Adrenal gland (tissue), 12 donors: ENCODE measurements around the gene DHX38. TPM values are rescaled to one million over a fixed set of nuclear protein-coding genes. Genes with fewer than 3 reads are reported as not detected.
A peak's percentile ranks its signal among the peaks of the same experiment; 100 is the strongest.

Source experiments
- DNase-seq, 7 donors: peaks; one replicate each; pipeline ENCODE4 v3.0.0-alpha.2; 2019 to 2020
- H3K27ac ChIP-seq, 5 donors: fragments of 200-600 bp; sonication (generic) in 4 of 5; 1 replicate in 3 of 5; 2 replicates in 2 of 5; pipeline versions ENCODE4 v1.5.1 to v1.8.0; 2016 to 2020; ENCODE audit warnings: mild to moderate bottlenecking in 1 of 5
- H3K27me3 ChIP-seq: fragments of 200-600 bp; 2 replicates; pipeline ENCODE4 v1.8.0; 2021
- H3K36me3 ChIP-seq, 2 donors: fragments of 200-600 bp; replicated peaks in 1 of 2; 1 replicate in 1 of 2; 2 replicates in 1 of 2; pipeline versions ENCODE4 v1.5.1 to v1.8.0; 2018 to 2022
- H3K4me1 ChIP-seq, 2 donors: fragments of 200-600 bp; replicated peaks in 1 of 2; 1 replicate in 1 of 2; 2 replicates in 1 of 2; pipeline versions ENCODE4 v1.5.1 to v1.8.0; 2018 to 2021
- H3K4me3 ChIP-seq, 4 donors: fragments of 200-600 bp; sonication (generic) in 3 of 4; one replicate each; pipeline ENCODE4 v1.5.1; 2016 to 2018
- H3K9me3 ChIP-seq, 3 donors: fragments of 200-600 bp; sonication (generic) in 1 of 3; replicated peaks in 1 of 3; 1 replicate in 2 of 3; 2 replicates in 1 of 3; pipeline versions ENCODE4 v1.5.1 to v1.8.0; 2016 to 2021
- CTCF ChIP-seq, 6 experiments: fragments of 450-650 bp in 4 of 6; fragments of 200-600 bp in 2 of 6; sonication (generic) in 1 of 6; IDR thresholded peaks; 1 replicate in 5 of 6; 2 replicates in 1 of 6; pipeline versions ENCODE4 v1.5.1 to v1.8.0; 2016 to 2021; ENCODE audit warnings: antibody characterized with exemption in 6 of 6, mild to moderate bottlenecking in 2 of 6, moderate library complexity in 1 of 6
- POLR2A ChIP-seq, 2 donors: fragments of 450-650 bp; IDR thresholded peaks; one replicate each; pipeline ENCODE4 v1.6.1; 2017; ENCODE audit warnings: antibody characterized with exemption in 2 of 2, mild to moderate bottlenecking in 2 of 2, moderate library complexity in 1 of 2
- WGBS, 4 donors: extraction: QIAGEN DNeasy Blood & Tissue Kit in 2 of 4; methylation state at CpG; one replicate each; pipeline versions ENCODE4 v1.1.5 to v1.1.7; 2013 to 2017; 5-methylcytosine and 5-hydroxymethylcytosine counted together
- intact Hi-C, 2 donors: fragments of 100-400 bp; cut with DNase I; formaldehyde crosslinking; loops; one replicate each; pipeline versions ENCODE4 v1.14.1 to v1.15.0; 2022 to 2023
- polyA plus RNA-seq, 3 donors: library from polyadenylated mRNA; stranded (reverse); fragments of 200-250 nt in 2 of 3; fragments of 350-450 nt in 1 of 3; fragmentation: Illumina TruSeq in 1 of 3; extraction: RNeasy Lipid Tissue Mini Kit (QIAGEN cat#74804) in 1 of 3; gene quantifications; one replicate each; pipeline ENCODE4 v1.2.3, GENCODE V29; 2013 to 2014
- total RNA-seq, 9 donors: library from RNA; depleted of rRNA in 4 of 9; stranded (reverse); fragments of >200 nt in 4 of 9; fragments of 120-200 nt in 1 of 9; fragmentation: NEBNext Ultra II Directional in 1 of 9; extraction: Animal tissue kit (Norgen Biotek cat#: 25700) in 1 of 9; gene quantifications; one replicate each; pipeline versions ENCODE4 v1.1.0 to v1.2.4, GENCODE V29; 2013 to 2023
- donor health status: healthy with polysubstance abuse.
- donor health status: Bipolar disorder and iron deficiency.
- donor health status: DM: yes; HTN: yes; CAD: no.
- donor health status: DM: no; HTN: no; CAD: no.
- donor health status: DM: no; HTN: no; CAD: no.
- donor health status: DM: yes; HTN: yes; CAD: no.

Gene DHX38
- total and polyA plus RNA-seq, 12 donors, result 31.9 to 93.1 (median 45.0) TPM

- peaks cover 0 to 6% of the 10 kb centered on the region in 2 donors for H3K4me1 ChIP-seq
- H3K27ac ChIP-seq, result peak overlapping the region in 2 of 5 donors; percentile 59 to 74
- H3K4me3 ChIP-seq, result no peak overlapping the region
- 31 to 58% (median 39%) methylated on average over 2 of the region's 2 CpGs for whole genome bisulfite sequencing, 4 donors
- intact Hi-C loops, result loop anchor here (10.0 kb wide), 1 partner anchor 338 kb away; no protein-coding TSS in a partner anchor
- no peaks in the 10 kb centered on the region for H3K27me3 ChIP-seq
- no peaks in the 10 kb centered on the region for H3K9me3 ChIP-seq
- H3K36me3 ChIP-seq, result no peaks in the 10 kb centered on the region
- TF ChIP-seq CTCF (IDR thresholded peaks at IDR 0.05), result no peak
- TF ChIP-seq POLR2A (IDR thresholded peaks at IDR 0.05), result no peak
- DNase-seq, result peak in 1 of 7 donors; percentile 17
Observed at GRCh38 chr16:72126429-72126765, 32.8 kb downstream of the DHX38 start.

GRCh38 chr16:72128701-72129100 lies 35.1 kb downstream of the DHX38 start:
- intact Hi-C loops, result loop anchor here (10.0 kb wide), 1 partner anchor 336 kb away; no protein-coding TSS in a partner anchor
- WGBS, 4 donors, result 78 to 92% (median 81%) methylated on average over 9 of the region's 9 CpGs
- TF ChIP-seq POLR2A (IDR thresholded peaks at IDR 0.05) (no peak), CTCF (IDR thresholded peaks at IDR 0.05) (no peak)

GRCh38 chr16:72129976-72130656 lies 36.5 kb downstream of the DHX38 start:
- Histone ChIP-seq H3K27me3 (no peaks in the 10 kb centered on the region), H3K4me1 (peaks cover 0 to 6% of the 10 kb centered on the region in 2 donors), H3K4me3 (no peak overlapping the region), H3K27ac (no peak overlapping the region), H3K9me3 (no peaks in the 10 kb centered on the region), H3K36me3 (no peaks in the 10 kb centered on the region)
- TF ChIP-seq POLR2A (IDR thresholded peaks at IDR 0.05) (no peak), CTCF (IDR thresholded peaks at IDR 0.05) (no peak)
- intact Hi-C loops, result loop anchor here (10.0 kb wide), 1 partner anchor 335 kb away; no protein-coding TSS in a partner anchor
- 76 to 90% (median 78%) methylated on average over 7 of the region's 7 CpGs for WGBS, 4 donors
- no peak for DNase-seq

More at GRCh38 chr16:72128701-72129100, 35.1 kb downstream of the DHX38 start:
- no peaks in the 10 kb centered on the region for H3K9me3 ChIP-seq
- no peaks in the 10 kb centered on the region for H3K27me3 ChIP-seq
- H3K4me3 ChIP-seq, result no peak overlapping the region
- no peaks in the 10 kb centered on the region for H3K36me3 ChIP-seq
- DNase-seq, result no peak
- H3K4me1 ChIP-seq, result peaks cover 0 to 6% of the 10 kb centered on the region in 2 donors
- no peak overlapping the region for H3K27ac ChIP-seq

- no peak for DNase-seq
Observed at GRCh38 chr16:72131036-72131435, 37.4 kb downstream of the DHX38 start.

More at GRCh38 chr16:72131036-72131435, 37.4 kb downstream of the DHX38 start:
- H3K27ac ChIP-seq, result no peak overlapping the region
- H3K36me3 ChIP-seq, result no peaks in the 10 kb centered on the region
- H3K4me3 ChIP-seq, result no peak overlapping the region
- TF ChIP-seq CTCF (IDR thresholded peaks at IDR 0.05) (no peak), POLR2A (IDR thresholded peaks at IDR 0.05) (no peak)
- peaks cover 0 to 3% of the 10 kb centered on the region in 2 donors for H3K4me1 ChIP-seq
- 74 to 86% (median 78%) methylated on average over 6 of the region's 6 CpGs for WGBS, 4 donors
- no peaks in the 10 kb centered on the region for H3K9me3 ChIP-seq
- no peaks in the 10 kb centered on the region for H3K27me3 ChIP-seq
- intact Hi-C loops, result no loop called here
